Tibial artery (tissue), 4 donors: ENCODE results near the gene GPR180.

ENCODE experiments used
- DNase-seq, 2 donors: peaks; one replicate each; pipeline ENCODE4 v3.0.0-alpha.2; 2019
- H3K27ac ChIP-seq, 2 donors: fragments of 200-600 bp; sonication (generic) in 1 of 2; 1 replicate in 1 of 2; 2 replicates in 1 of 2; pipeline ENCODE4 v1.5.1; 2018 to 2019; ENCODE audit warnings: mild to moderate bottlenecking in 1 of 2
- H3K27me3 ChIP-seq, 2 donors: fragments of 200-600 bp; sonication (generic) in 1 of 2; one replicate each; pipeline versions ENCODE4 v1.5.1 to v1.6.0; 2016 to 2019
- H3K36me3 ChIP-seq, 3 donors: fragments of 200-600 bp; sonication (generic) in 2 of 3; one replicate each; pipeline ENCODE4 v1.5.1; 2016 to 2019; ENCODE audit warnings: mild to moderate bottlenecking in 2 of 3
- H3K4me1 ChIP-seq, 4 donors: fragments of 200-600 bp; sonication (generic) in 2 of 4; 1 replicate in 3 of 4; 2 replicates in 1 of 4; pipeline ENCODE4 v1.5.1; 2016 to 2019
- H3K4me3 ChIP-seq, 2 donors: fragments of 200-600 bp; sonication (generic) in 1 of 2; 1 replicate in 1 of 2; 2 replicates in 1 of 2; pipeline ENCODE4 v1.5.1; 2018 to 2019; ENCODE audit warnings: mild to moderate bottlenecking in 2 of 2
- H3K9me3 ChIP-seq, 3 donors: fragments of 200-600 bp; sonication (generic) in 1 of 3; one replicate each; pipeline ENCODE4 v1.5.1; 2016 to 2019
- CTCF ChIP-seq, 2 experiments: fragments of 200-600 bp in 1 of 2; fragments of 450-650 bp in 1 of 2; IDR thresholded peaks; one replicate each; pipeline ENCODE4 v1.5.1; 2017 to 2019; ENCODE audit warnings: antibody characterized with exemption in 2 of 2, mild to moderate bottlenecking in 1 of 2, moderate library complexity in 1 of 2
- intact Hi-C: fragments of 100-400 bp; cut with DNase I; formaldehyde crosslinking; loops from one replicate; pipeline ENCODE4 v1.15.0; 2023; ENCODE audit warnings: low total_unique reads

Gene GPR180

DNA sequence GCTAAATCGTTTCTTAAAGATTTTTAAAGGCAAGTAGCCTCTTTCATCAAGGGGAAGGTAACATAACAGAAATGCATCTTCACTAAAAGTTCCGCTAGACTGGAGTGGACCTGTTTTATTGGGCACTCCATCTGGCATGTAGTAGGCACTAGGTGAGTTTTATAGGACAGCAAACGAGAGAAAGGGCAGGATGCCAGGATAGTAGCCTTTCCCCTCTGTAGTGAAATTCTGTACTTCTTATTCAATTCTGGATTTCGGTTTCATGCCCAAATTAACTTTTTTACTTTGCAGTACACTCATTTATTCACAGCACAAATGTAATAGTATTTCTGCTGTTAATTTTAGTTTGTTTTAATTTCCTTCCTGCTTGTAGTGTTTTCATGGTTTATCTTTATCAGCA lies 45.2 kb downstream of the GPR180 start:
- H3K9me3 ChIP-seq = no peaks in the 10 kb centered on the region
- no peaks in the 10 kb centered on the region for H3K27me3 ChIP-seq
- H3K27ac ChIP-seq = no peak overlapping the region
- intact Hi-C loops = no loop called here
- no peaks in the 10 kb centered on the region for H3K36me3 ChIP-seq
- no peak for DNase-seq
- TF ChIP-seq CTCF (IDR thresholded peaks at IDR 0.05) = no peak
- H3K4me3 ChIP-seq = no peak overlapping the region
- H3K4me1 ChIP-seq = no peaks in the 10 kb centered on the region

DNA sequence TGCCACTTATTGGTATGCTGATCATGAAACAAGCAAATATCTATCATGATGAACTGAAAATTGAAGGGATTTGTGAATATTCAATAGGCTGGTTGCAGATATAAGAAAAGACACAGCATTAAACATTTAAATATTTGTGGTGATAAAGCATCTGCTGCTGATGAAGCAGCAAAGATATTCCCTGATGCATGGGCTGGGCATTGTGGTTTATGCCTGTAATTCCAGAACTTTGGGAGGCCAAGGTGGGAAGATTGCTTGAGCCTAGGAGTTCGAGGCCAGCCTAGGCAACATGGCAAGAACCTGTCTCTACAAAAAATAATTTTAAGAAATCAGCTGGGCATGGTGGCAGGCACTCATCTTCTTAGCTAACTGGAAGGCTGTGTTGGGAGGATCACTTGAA lies 54.5 kb downstream of the GPR180 start:
- Histone ChIP-seq H3K9me3 (no peaks in the 10 kb centered on the region), H3K4me1 (no peaks in the 10 kb centered on the region), H3K4me3 (no peak overlapping the region), H3K27ac (no peak overlapping the region), H3K36me3 (no peaks in the 10 kb centered on the region), H3K27me3 (no peaks in the 10 kb centered on the region)
- no peak for TF ChIP-seq CTCF (IDR thresholded peaks at IDR 0.05)
- no peak for DNase-seq
- intact Hi-C loops = no loop called here

- DNase-seq = no peak
- Histone ChIP-seq H3K36me3 (no peaks in the 10 kb centered on the region), H3K4me1 (no peaks in the 10 kb centered on the region), H3K9me3 (no peaks in the 10 kb centered on the region), H3K27me3 (no peaks in the 10 kb centered on the region), H3K27ac (no peak overlapping the region), H3K4me3 (no peak overlapping the region)
- intact Hi-C loops = no loop called here
- no peak for TF ChIP-seq CTCF (IDR thresholded peaks at IDR 0.05)
Observed at GRCh38 chr13:94656766-94657165, 55.1 kb downstream of the GPR180 start.

GRCh38 chr13:94657167-94657566 lies 55.5 kb downstream of the GPR180 start:
- no peaks in the 10 kb centered on the region for H3K9me3 ChIP-seq
- intact Hi-C loops = no loop called here

DNA sequence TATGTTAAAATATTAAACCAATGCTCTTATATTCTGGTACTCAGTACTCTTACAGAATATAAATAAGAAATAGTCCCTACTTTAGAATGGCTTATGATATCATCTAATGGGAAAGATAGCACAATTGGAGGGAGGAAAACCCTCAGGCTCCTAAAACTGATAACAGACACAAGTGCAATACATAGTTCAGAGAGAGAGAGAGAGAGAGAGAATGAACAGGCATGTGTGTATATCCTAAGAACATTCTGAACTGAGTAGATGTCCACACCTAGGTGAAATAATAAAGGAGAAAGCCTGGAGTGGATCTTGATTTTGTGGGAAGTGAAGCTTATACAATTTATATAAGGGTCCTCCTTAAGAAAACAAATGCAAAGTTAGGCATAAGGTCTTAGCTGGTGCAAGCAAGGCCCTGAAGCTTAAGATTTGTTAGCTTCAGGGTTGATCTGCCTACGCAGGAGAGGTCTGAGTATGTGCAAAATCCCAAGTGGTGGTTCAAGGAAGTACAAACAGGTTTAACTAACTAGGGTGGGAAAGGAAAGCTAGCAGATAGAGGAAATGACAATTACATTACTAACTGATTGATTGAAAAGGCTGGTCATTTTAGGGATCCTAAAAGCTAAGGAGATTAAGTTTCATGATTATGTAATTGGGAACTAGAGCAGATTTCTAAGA lies 57.4 kb downstream of the GPR180 start:
- no peaks in the 10 kb centered on the region for H3K9me3 ChIP-seq
- no peak for TF ChIP-seq CTCF (IDR thresholded peaks at IDR 0.05)

More at GRCh38 chr13:94657167-94657566, 55.5 kb downstream of the GPR180 start:
- no peak for DNase-seq
- no peaks in the 10 kb centered on the region for H3K36me3 ChIP-seq
- no peak overlapping the region for H3K4me3 ChIP-seq
- no peaks in the 10 kb centered on the region for H3K27me3 ChIP-seq
- no peak for TF ChIP-seq CTCF (IDR thresholded peaks at IDR 0.05)
- no peak overlapping the region for H3K27ac ChIP-seq
- H3K4me1 ChIP-seq = no peaks in the 10 kb centered on the region

GRCh38 chr13:94659598-94659946 lies 57.9 kb downstream of the GPR180 start:
- DNase-seq = no peak
- H3K4me1 ChIP-seq = no peaks in the 10 kb centered on the region
- no peak for TF ChIP-seq CTCF (IDR thresholded peaks at IDR 0.05)
- H3K27me3 ChIP-seq = no peaks in the 10 kb centered on the region
- no peaks in the 10 kb centered on the region for H3K9me3 ChIP-seq
- H3K4me3 ChIP-seq = no peak overlapping the region
- intact Hi-C loops = no loop called here
- H3K36me3 ChIP-seq = no peaks in the 10 kb centered on the region
- no peak overlapping the region for H3K27ac ChIP-seq

More for the DNA sequence above, 57.4 kb downstream of the GPR180 start:
- intact Hi-C loops = no loop called here
- Histone ChIP-seq H3K4me1 (no peaks in the 10 kb centered on the region), H3K27me3 (no peaks in the 10 kb centered on the region), H3K4me3 (no peak overlapping the region), H3K27ac (no peak overlapping the region), H3K36me3 (no peaks in the 10 kb centered on the region)
- DNase-seq = no peak
